Nephron (organoid): Measurements from ENCODE around the gene CPSF3.
A peak's percentile ranks its signal among the peaks of the same experiment; 100 is the strongest.

ENCODE experiments used
- H3K27ac Mint-ChIP-seq, 3 experiments: 2 replicates each; pipeline ENCODE4 v1.8.0; 2020; ENCODE audit warnings: mixed read lengths in 3 of 3, mild to moderate bottlenecking in 2 of 3, moderate library complexity in 1 of 3
- H3K27me3 Mint-ChIP-seq: 2 replicates; pipeline ENCODE4 v1.8.0; 2021; ENCODE audit warnings: low read depth, mild to moderate bottlenecking, moderate library complexity, mixed read lengths
- H3K36me3 Mint-ChIP-seq: 2 replicates; pipeline ENCODE4 v1.8.0; 2020; ENCODE audit warnings: low read depth, mixed read lengths
- H3K4me1 Mint-ChIP-seq: 2 replicates; pipeline ENCODE4 v1.8.0; 2020; ENCODE audit warnings: mixed read lengths
- H3K4me3 Mint-ChIP-seq, 3 experiments: 2 replicates each; pipeline ENCODE4 v1.8.0; 2020; ENCODE audit warnings: mild to moderate bottlenecking in 3 of 3, mixed read lengths in 3 of 3, moderate library complexity in 2 of 3
- H3K9me3 Mint-ChIP-seq: 2 replicates; pipeline ENCODE4 v1.8.0; 2020; ENCODE audit warnings: mixed read lengths
- TF ChIP-seq, protein P1 (sequence below), 3 experiments: fragments of 200-600 bp; sonication (generic); IDR thresholded peaks; one replicate each; pipeline ENCODE4 v1.5.0; 2021; ENCODE audit warnings: antibody characterized with exemption in 3 of 3; ENCODE audit not compliant: unreplicated experiment in 3 of 3

Gene CPSF3

DNA sequence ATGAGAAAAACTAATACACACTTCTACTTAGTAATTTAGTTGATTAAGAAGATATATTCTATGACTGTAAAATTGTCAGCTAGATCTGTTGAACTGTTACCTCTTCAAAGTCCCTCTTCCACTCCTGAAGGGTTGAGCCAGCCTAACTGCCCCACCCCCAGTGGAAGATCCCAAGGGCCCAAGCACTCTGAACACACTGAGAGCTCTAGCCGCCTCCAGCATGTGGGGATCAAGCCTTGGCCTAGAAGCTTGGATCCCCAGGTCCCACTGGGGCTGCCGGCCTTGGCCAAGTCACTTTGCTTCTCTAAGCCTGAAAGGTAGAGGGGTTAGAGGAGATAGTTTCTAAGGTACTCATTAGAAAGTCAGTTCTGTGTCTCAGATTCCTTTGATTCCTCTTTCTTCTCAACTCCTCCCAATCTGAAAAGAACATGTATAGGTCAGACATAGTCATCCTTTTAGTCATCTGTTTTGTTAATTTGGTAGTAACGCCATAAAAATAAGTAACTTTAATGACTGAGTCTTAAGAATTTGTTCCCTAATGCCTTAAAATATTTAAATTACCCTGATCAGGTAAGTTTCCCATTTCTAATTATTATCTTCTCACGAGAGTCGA lies 5.6 kb downstream of the CPSF3 start:
- Mint-ChIP-seq H3K27me3 (no peaks in the 10 kb centered on the region), H3K4me1 (no peaks in the 10 kb centered on the region), H3K27ac (no peak overlapping the region), H3K36me3 (peaks cover 35% of the 10 kb centered on the region), H3K4me3 (no peak overlapping the region), H3K9me3 (no peaks in the 10 kb centered on the region)
- TF ChIP-seq, protein P1, sequence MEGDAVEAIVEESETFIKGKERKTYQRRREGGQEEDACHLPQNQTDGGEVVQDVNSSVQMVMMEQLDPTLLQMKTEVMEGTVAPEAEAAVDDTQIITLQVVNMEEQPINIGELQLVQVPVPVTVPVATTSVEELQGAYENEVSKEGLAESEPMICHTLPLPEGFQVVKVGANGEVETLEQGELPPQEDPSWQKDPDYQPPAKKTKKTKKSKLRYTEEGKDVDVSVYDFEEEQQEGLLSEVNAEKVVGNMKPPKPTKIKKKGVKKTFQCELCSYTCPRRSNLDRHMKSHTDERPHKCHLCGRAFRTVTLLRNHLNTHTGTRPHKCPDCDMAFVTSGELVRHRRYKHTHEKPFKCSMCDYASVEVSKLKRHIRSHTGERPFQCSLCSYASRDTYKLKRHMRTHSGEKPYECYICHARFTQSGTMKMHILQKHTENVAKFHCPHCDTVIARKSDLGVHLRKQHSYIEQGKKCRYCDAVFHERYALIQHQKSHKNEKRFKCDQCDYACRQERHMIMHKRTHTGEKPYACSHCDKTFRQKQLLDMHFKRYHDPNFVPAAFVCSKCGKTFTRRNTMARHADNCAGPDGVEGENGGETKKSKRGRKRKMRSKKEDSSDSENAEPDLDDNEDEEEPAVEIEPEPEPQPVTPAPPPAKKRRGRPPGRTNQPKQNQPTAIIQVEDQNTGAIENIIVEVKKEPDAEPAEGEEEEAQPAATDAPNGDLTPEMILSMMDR (IDR thresholded peaks at IDR 0.05; ENCODE audit: unreplicated experiment in 3 of 3), result no peak

GRCh38 chr2:9430316-9431293 lies 7.2 kb downstream of the CPSF3 start:
- Mint-ChIP-seq H3K4me1 (no peaks in the 10 kb centered on the region), H3K36me3 (peaks cover 45% of the 10 kb centered on the region), H3K27me3 (no peaks in the 10 kb centered on the region), H3K9me3 (no peaks in the 10 kb centered on the region), H3K27ac (no peak overlapping the region), H3K4me3 (no peak overlapping the region)
- TF ChIP-seq, protein P1 (IDR thresholded peaks at IDR 0.05; ENCODE audit: unreplicated experiment in 3 of 3), result no peak

GRCh38 chr2:9434489-9434888 lies 11.0 kb downstream of the CPSF3 start:
- TF ChIP-seq, protein P1 (IDR thresholded peaks at IDR 0.05; ENCODE audit: unreplicated experiment in 3 of 3), result no peak
- Mint-ChIP-seq H3K27me3 (no peaks in the 10 kb centered on the region), H3K4me3 (no peak overlapping the region), H3K4me1 (no peaks in the 10 kb centered on the region), H3K27ac (no peak overlapping the region), H3K36me3 (peaks cover 73% of the 10 kb centered on the region), H3K9me3 (no peaks in the 10 kb centered on the region)

- Mint-ChIP-seq H3K27me3 (no peaks in the 10 kb centered on the region), H3K4me1 (peaks cover 8% of the 10 kb centered on the region), H3K27ac (no peak overlapping the region), H3K36me3 (peaks cover 64% of the 10 kb centered on the region), H3K9me3 (no peaks in the 10 kb centered on the region), H3K4me3 (no peak overlapping the region)
- TF ChIP-seq, protein P1 (IDR thresholded peaks at IDR 0.05; ENCODE audit: unreplicated experiment in 3 of 3), result no peak
These were observed 16.1 kb downstream of the CPSF3 start for GRCh38 chr2:9439536-9439935.

DNA sequence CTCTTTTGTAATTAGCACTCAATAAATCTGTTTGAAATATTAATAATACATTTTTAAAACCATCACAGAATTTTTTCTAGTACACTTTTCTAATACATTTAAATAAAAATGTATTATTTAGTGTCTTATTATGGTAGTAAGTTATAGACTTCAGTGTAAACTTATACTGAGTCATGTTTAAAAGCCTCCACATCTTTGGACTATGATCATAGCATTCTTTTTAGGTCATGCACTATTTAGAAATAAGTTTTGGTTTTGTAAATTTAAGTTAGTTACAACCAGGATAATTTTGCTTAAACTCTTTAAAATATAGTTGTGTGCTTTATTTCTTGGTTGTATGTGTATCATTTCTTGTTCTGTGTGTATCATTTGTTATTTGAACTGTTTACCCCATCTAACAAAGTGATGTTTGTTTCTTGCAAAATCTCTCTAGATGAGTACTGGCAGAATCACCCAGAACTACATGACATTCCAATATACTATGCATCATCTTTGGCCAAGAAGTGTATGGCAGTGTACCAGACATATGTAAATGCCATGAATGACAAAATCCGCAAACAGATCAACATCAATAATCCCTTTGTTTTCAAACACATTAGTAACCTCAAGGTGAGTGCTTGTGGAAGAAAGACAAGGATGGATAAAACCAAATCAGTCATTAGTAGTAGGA lies 16.7 kb downstream of the CPSF3 start:
- TF ChIP-seq, protein P1 (IDR thresholded peaks at IDR 0.05; ENCODE audit: unreplicated experiment in 3 of 3), result no peak
- H3K36me3 Mint-ChIP-seq, result peaks cover 62% of the 10 kb centered on the region
- H3K4me1 Mint-ChIP-seq, result peaks cover 8% of the 10 kb centered on the region
- H3K27ac Mint-ChIP-seq, result peak overlapping the region in 1 of 3 experiments; percentile 14
- H3K9me3 Mint-ChIP-seq, result no peaks in the 10 kb centered on the region
- no peak overlapping the region for H3K4me3 Mint-ChIP-seq
- no peaks in the 10 kb centered on the region for H3K27me3 Mint-ChIP-seq
